Fibroblast of mammary gland (primary cell): ENCODE data around the gene MARK3.

Experiments
- DNase-seq: peaks from one replicate; pipeline ENCODE4 v3.0.0-alpha.2; 2010; ENCODE audit warnings: low read depth
- H3K4me3 ChIP-seq: 2 replicates; pipeline ENCODE4 v1.5.1; 2011; ENCODE audit warnings: low read depth, mild to moderate bottlenecking, low read length, moderate library complexity; ENCODE audit not compliant: control insufficient read depth
- CTCF ChIP-seq: conservative IDR thresholded peaks from 2 replicates; pipeline ENCODE4 v1.5.1; 2011; ENCODE audit warnings: low read depth, low read length, inconsistent platforms; ENCODE audit not compliant: control insufficient read depth, insufficient read depth

Gene MARK3

GRCh38 chr14:103492156-103492925, 107.1 kb downstream of the MARK3 start:
- no peak for TF ChIP-seq CTCF
- DNase-seq, result no peak
- no peak overlapping the region for H3K4me3 ChIP-seq

GRCh38 chr14:103495854-103496253, 110.6 kb downstream of the MARK3 start:
- no peak overlapping the region for H3K4me3 ChIP-seq
- DNase-seq, result no peak
- no peak for TF ChIP-seq CTCF

- H3K4me3 ChIP-seq, result no peak overlapping the region
- peak; percentile 54 for DNase-seq
- TF ChIP-seq CTCF, result no peak
These were observed 111.6 kb downstream of the MARK3 start for GRCh38 chr14:103496776-103497175.

GRCh38 chr14:103499709-103500108, 114.5 kb downstream of the MARK3 start:
- DNase-seq, result no peak
- no peak overlapping the region for H3K4me3 ChIP-seq
- no peak for TF ChIP-seq CTCF

GRCh38 chr14:103500148-103500990, 115.2 kb downstream of the MARK3 start:
- peak; percentile 84 for DNase-seq

More at GRCh38 chr14:103500148-103500990, 115.2 kb downstream of the MARK3 start:
- no peak overlapping the region for H3K4me3 ChIP-seq
- peak; percentile 96 for TF ChIP-seq CTCF
